HG02759 (cell line): ENCODE results near the gene ABHD16B.
A peak's percentile ranks its signal among the peaks of the same experiment; 100 is the strongest.

Experiments
- ATAC-seq: cut with Tn5 transposase; IDR thresholded peaks from one replicate; pipeline ENCODE4 v1.9.1; 2021; ENCODE audit warnings: mild to moderate bottlenecking, moderate library complexity; ENCODE audit not compliant: unreplicated experiment

Gene ABHD16B

DNA sequence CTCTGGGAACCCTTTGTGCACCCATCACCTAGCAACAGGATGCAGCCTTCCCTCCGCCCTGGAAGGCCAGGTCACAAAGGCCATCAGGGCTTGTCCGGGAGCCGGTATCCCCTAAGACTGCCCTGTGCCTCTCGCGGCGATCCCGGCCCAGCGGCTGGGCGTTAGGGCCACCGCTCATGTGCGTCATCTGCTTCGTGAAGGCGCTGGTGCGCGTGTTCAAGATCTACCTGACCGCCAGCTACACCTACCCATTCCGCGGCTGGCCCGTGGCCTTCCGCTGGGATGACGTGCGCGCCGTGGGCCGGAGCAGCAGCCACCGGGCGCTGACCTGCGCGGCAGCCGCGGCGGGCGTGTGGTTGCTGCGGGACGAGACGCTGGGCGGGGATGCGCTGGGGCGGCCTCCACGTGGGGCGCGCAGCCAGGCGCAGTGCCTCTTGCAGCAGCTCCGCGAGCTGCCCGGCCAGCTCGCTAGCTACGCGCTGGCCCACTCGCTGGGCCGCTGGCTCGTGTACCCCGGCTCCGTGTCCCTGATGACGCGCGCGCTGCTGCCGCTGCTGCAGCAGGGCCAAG is at the start of gene ABHD16B:
Gene ABHD16B, plus strand, starts transcription at position 134 of the 570 bp plus-strand sequence. Its CDS starts 43 bp downstream, at position 177.
- ATAC-seq = no peak

DNA sequence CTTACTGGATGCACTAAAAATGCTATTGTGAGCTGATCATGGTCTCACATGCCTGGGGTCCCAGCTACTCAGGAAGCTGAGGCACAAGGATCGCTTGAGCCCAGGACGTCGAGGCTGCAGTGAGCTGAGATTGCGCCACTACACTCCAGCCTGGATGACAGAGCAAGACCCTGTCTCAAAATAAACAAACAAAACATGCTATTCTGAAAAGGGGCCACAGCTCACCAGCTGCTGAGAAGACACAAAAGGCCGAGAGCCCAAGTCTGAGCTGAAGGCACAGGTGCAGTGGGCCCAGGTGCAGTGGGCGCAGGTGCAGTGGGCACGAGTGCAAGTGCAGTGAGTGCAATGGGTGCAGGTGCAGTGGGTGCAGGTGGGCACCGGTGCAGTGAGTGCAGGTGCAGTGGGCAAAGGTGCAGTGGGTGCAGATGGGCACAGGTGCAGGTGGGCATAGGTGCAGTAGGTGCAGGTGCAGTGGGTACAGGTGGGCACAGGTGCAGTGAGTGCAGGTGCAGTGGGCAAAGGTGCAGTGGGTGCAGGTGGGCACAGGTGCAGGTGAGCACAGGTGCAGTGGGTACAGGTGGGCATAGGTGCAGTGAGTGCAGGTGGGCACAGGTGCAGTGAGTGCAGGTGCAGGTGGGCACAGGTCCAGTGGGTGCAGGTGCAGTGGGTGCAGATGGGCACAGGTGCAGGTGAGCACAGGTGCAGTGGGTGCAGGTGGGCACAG is 46.2 kb upstream of the ABHD16B start:
- no peak for ATAC-seq

GRCh38 chr20:63815615-63816253 is 45.6 kb upstream of the ABHD16B start:
- no peak for ATAC-seq

DNA sequence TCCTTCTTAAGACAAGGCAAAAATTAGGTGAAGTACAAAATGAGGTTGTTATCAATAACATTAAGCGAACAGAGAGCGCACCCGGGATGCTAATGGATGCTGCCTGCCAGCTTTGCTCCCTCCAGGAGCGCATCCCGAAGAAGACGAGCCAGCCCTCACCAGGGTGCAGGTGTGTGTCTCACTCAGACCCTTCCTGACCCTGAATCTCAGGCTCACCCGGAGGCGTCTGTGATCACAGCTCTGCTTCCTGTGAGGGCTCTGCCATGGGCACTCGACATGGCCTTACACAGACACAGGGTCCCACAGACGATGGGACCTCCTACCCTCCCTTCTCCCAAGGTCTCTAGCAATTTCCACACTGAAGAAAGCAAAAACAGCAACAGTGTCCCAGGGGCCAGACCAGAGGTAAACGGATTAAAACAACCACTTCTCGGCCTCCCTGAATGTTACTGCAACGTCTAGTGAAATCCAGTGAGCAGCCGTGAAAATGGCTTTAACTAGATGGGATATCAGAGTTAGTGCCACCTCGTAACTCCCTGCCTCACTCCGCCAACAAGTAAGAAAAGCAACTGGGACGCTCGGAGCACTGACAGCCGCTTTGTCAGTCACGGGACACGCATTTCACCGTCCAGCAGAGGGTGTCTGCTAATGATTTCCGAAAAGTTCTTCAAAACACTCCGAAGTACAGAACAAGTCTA is 41.9 kb upstream of the ABHD16B start:
- no peak for ATAC-seq

DNA sequence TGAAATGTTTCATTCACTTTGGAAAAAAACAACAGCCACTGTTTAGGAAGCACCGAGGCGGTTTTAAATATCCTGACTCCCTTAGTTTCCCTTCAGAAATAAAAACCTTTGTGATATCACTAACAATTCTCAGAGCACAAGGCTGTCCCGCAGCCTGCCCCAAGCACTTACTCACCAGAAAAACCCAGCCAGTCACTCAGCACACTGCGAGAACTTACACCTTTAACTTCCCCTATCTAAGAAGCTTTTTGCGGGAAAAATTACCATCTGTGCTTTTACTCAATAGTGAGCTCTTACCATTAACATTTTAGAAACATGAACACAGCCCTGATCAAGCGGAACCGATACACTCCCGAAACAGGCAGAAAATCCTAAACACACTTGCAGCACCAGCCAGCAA is 39.5 kb upstream of the ABHD16B start:
- ATAC-seq = no peak

GRCh38 chr20:63822276-63822696 is 39.0 kb upstream of the ABHD16B start:
- ATAC-seq = no peak

DNA sequence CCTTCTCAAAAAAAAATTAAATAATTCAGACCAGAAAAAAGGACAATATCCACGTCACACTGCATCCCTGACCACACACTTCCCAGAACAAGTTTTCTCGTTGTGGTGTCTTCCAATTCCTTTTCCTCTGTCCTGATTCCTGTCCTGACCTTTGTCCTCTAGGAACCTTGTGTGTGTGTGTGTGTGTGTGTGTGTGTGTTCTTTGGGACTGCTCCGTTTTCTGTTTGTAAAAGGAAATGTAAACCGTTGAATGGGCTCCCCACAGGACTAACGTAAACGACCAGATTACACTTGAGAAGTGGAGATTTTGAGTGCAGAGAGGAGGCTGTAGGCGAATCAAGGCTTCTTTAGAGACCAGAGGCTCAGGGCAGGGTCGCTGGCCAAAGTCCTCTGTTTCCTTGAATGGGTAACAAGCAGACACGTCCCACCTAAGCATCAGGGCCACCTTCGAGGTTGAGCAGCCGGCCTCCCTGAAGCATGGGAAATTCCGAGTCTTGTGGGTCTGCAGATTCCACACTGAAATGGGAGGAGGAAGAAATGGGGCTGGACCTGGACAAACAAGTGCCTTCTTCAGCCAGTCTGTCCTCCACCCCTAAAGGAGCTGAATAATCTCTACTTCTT is 37.5 kb upstream of the ABHD16B start:
- ATAC-seq = no peak

- ATAC-seq = no peak
Measured at GRCh38 chr20:63825331-63826118, 35.8 kb upstream of the ABHD16B start.

- no peak for ATAC-seq
Measured at GRCh38 chr20:63826753-63827152, 34.5 kb upstream of the ABHD16B start.

DNA sequence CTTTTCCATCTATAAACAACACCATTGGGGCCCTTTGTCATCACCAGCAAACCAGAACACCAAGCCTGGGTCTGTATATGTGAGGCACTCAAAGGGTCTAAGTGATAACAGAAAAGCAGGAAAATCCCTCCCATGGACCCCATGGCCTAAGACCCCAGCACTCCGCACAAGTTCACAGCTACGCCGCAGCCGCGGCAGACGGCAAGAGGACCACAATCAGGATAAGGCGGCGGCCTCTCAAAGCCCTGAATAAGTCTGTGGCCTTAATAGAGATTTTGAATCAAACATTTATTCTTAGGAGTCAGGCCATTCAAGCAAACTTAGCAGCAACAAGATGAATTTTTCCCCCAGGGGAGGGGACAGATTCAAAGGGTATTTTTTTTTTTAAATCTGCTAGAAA is 33.2 kb upstream of the ABHD16B start:
- ATAC-seq = no peak

GRCh38 chr20:63828545-63828944 is 32.8 kb upstream of the ABHD16B start:
- ATAC-seq = no peak

GRCh38 chr20:63828951-63829350 is 32.3 kb upstream of the ABHD16B start:
- no peak for ATAC-seq

- ATAC-seq = no peak
Measured at GRCh38 chr20:63829603-63829944, 31.7 kb upstream of the ABHD16B start.

DNA sequence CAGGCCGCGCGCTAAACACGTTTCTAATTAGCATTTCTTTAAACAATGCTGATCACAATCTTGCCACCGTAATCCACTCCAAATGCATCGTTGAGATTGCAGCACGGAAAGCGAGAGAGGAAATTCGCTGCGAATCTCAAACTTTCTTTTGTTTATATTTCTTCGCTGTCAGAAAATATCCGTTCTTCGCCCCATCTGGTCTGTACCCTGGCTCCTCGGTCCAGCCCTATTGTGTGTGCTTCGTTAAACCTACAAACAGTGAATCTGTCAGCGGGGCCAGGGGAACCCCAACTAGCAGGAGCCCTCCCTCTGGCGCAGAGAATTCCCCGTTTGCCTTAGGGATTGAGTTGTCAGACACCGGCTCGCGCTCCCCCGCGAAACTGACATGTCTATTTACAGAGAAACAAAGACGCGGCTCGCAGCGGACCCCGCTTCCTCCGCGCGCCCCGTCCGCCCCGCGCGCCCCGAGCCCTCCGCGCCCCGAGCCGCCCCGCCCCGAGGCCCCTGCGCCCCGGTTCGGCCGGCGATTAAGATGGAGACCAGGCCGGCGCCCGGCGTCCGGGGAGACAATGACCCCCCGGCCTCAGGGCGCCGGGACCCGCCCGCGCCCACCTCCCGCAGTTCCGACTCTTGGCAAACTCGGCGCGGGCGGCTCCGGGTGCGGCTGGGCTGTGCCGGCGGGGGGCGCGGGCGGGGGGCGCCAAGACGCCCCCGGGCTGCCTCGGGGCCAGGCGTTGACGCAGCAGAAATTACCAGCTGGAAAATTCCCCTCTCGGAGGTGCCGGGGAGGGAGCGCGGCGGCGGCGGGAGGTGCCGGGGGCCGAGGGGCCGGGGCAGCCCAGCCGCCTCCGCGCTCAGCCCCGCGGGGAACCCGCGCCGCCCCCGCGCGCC is 31.1 kb upstream of the ABHD16B start:
- ATAC-seq = no peak

DNA sequence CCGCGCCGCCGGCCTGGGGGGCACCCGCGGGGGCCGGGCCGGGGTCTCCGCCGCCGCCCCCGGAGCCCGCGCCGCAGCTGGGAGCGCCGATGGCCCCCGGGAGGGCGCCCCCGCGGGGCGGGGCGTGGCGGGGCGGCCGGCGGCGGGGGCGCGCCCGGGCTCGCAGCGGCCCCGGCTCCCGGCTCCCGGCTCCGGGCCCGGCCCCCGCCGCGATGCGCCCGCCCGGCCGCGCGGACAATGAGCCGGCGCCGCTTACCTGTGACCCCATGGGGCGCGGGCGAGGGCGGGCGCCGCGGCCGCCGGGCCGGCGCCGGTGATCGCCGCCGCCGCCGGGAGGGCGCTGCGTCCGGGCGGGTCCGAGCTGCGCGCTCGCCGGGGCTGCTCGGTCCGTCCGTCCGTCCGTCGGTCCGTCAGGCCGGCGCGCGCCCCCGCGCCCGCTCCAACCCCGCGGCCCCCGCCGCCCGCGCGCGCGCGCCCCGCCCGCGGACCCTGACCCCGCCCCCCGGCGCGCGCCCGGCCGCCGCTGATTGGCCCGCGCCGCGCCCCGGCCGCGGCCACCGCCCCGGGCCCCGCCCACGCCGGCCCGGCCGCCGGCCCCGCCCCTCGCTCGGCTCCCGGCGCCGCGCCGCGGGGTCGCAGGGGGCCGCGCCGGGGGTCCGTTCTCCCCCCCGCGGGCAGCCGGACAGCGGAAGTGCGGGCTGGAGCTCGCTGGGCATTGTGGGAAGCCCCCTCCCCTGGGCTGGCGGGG is 30.3 kb upstream of the ABHD16B start, which contains the start of gene ZBTB46:
Gene ZBTB46, minus strand, starts transcription at position 424 of the 748 bp plus-strand sequence. CDS start 40,507 bp downstream, outside the sequence.
- peak; percentile 69 for ATAC-seq

GRCh38 chr20:63831646-63831992 is 29.7 kb upstream of the ABHD16B start:
- ATAC-seq = no peak

DNA sequence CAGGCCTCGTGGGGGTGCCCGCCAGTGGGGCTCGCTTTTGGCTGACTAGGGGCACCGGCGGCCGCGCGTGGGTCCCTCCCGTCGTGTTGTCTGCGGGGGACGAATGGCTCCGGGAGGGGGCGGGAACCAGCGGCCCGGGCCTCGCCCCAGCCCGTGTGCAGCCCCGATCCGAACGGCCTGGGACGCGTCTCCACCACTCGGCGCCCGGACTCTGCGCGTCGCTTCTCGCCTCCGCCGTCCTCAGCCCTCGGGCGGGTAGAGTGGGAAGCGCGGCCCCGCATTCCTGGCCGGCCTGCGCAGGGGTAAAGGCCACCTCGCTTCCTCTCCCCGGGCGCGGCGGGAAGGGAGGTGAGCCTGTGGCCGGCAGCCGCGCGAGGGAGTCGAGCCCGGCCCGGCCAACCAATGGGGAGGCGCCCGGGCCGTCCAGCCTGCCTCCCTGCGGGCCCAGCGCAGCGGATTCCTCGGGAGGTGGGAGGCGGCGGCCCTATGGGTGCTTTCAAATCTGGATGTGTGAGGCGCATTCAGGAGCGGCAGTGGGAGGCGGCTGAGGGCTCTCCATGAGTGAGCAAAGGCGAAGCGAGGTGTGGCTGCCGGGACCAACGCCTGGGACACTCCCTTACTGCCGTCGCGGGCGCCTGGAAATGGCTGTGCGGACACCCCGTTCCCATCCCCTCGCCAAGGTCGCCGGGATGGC is 29.2 kb upstream of the ABHD16B start:
- ATAC-seq = no peak
